ENCODE measurements around the gene PTPRJ.
A peak's percentile ranks its signal among the peaks of the same experiment; 100 is the strongest.
"Not testable (repeated sequence)": the region's sequence is repeated elsewhere in the genome, so short reads cannot be mapped to it uniquely, and the experiment has no call there.

PTPRJ gene

DNA sequence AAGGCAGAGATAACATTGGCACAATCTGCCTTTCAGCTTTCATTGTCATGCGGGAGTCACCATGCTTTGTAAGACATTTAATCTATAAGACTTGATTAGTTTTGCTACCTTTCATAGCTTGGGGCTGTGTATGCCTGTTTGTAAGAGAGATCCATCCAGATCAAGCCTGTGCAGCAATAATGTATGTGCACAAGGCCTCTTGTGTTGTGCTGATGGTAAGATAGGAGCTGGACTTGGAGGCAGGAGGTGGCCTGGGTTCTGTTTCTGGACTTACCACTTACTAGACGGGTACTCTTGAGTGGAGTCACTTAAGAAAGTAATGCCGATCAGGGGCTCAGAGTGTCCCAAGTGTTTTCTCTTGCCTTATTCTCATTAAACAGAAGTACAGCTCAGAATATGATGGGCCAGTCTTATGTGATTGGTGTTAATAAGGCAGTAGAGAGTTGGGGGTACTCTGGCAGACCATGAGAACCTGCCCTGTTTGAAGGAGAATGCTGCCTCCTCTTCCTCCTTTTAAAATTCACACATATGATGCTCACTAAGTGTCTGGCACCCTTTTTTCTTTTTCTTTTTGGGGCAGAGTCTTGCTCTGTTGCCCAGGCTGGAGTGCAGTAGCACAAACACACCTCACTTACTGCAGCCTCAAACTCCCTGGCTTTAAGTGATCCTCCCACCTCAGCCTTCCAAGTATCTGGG, 30.9 kb downstream of the PTPRJ start:
- intact Hi-C loops (cut with DNase I), result no loop called here
- DNase-seq, result no peak

DNA sequence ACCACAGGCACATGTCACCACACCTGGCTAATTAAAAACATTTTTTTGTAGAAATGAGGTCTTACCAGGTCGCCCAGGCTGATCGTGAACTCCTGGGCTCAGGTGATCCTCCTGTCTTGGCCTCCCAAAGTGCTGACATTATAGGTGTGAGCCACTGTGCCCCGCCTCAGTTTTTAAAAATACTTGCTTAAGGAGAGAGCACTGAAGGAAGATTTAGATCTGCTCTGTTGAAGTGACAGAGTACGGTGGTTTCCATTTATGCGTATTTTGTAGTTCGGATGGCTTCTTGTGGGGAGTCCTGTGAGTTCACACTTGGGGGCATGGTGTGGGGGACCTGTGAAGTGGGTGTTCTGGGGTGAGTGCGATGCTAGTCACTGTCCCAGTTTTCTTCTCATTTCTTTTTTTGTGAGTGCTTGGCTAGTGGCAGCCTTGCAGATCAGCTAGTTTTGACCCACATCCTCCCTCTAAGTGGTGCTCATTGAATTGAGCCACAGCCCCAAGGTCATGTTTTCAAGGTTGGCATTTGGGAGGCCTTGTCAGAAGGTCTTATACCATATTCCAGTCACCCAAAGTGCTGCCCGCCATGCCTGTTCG, 31.5 kb downstream of the PTPRJ start:
- intact Hi-C loops (cut with DNase I), result no loop called here
- DNase-seq, result no peak

DNA sequence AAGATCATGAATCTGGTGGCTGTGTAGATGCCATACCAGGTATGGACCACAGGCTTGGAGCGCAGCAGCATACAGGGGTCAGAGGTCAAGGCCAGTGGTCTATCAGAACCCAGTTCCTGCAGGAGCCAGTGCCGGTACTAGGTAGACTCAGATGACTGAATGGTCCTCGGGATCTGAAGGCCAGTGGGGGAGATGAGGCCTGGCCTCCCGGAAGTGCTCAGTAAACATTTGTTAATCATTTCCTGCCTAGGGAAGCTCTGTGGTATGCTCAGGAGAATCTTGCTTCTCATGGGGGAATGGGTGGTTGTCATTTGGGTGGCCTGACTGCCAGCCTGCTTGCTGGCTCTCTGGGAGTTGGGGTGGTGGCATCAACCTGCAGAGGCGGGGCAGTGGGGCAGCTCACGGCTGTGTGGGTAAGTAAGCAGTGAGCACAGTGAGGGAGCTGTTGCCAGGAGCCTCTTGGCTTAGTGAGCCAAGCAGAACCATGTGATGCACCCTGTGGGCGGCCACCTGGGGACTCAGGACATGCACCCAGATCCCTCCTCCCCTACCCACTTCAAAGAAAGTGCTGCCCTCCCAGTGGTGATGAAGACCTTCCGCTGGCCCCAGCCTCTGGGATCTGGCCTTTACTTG, 33.0 kb downstream of the PTPRJ start:
- intact Hi-C loops (cut with DNase I), result no loop called here
- DNase-seq, result no peak

DNA sequence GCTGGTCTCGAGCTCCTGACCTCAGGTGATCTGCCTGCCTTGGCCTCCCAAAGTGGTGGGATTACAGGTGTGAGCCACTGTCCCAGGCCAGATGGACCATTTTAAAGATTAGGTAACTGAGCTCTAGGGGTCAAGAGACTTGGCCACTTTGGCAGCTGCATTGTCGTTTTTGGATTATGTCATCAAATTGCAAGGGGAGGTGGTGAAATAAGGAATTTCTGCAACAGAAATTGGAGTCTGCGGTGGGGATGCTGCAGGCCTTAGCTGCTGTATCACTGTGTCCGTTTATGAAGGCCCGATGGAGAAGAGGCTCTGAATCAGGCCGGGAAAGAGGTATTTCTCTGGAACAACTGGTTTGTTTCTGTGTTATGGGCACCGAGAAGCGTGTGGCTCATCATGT, 34.6 kb downstream of the PTPRJ start:
- intact Hi-C loops (cut with DNase I), result no loop called here
- DNase-seq, result no peak

GRCh38 chr11:48017105-48017830, 36.9 kb downstream of the PTPRJ start:
- no peak for DNase-seq
- intact Hi-C loops (cut with DNase I), result no loop called here

GRCh38 chr11:48017831-48018527, 37.6 kb downstream of the PTPRJ start:
- DNase-seq, result no peak
- intact Hi-C loops (cut with DNase I), result no loop called here

DNA sequence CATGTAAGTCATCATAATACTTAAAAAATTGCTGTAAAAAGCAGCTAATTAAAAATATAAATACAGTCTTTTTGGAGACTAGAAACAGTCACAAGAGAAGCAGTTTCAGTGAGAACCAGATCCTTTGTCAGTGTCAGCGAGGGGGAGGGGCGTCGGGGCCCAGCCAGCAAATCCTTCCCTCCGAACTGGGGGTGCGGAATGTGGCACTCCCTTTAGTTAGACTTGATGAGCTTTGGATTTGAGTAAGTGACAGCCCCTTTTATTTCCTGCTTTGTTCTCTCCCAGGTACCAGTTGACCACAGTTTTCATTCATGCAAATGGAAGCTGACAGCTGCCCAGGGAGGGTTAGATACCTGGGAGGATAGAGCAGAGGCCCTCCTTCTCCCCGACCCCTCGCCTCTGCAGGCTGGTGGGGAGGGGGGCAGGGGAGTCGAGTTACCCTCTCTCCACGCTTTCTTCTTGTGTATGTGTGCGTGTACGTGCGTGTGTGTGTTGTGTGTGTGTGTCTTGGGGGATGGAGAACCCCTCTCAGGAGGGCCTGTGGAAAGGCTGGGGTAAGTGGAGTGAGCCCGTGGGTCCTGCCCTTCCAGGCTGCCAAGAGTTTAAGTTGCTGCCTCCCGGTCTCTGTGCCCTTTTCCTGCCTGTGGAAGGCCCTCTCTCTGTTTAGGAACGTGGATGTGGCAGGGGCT, 38.3 kb downstream of the PTPRJ start:
- peak in 20 of 42 donors; percentile 22 to 73 (median 50) for DNase-seq
- intact Hi-C loops (cut with DNase I), result no loop called here

DNA sequence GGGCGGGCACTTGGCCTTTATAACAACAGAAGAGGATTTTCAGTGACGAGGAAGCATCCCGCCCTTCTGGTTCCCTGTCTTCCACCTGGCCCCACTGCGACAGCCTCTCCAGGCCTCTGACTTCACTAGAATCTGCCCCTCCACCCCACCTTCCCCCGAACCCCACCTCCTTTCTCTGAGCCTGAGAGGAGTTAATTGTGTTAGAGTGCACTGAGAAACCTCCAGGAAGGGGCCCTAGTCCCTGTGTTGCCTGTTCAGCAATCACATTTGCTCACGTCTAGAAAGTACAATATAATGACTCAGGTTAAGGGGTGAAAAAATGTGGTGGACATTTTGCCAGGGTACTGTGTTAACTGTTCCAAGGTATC, 38.8 kb downstream of the PTPRJ start:
- intact Hi-C loops (cut with DNase I), result no loop called here
- no peak for DNase-seq

DNA sequence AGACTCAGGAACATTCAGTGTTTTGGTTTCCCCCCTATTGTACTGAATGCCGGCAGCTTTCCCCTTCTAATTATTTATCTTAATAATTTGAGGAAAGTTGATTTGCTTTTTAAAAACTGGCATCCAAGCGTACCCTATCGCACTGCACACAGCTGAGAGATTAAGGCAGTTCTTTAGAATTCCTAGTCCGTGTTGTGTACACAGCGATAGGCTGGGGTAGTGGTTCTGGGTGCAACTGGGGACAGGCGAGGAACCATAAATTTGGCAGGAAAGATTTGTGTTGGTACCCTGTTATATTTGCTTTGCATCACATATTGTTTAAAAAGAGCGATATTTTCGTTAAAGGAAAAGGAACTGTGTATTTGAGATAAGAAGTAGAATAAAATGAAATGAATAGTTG, 39.2 kb downstream of the PTPRJ start:
- DNase-seq, result no peak
- intact Hi-C loops (cut with DNase I), result no loop called here

DNA sequence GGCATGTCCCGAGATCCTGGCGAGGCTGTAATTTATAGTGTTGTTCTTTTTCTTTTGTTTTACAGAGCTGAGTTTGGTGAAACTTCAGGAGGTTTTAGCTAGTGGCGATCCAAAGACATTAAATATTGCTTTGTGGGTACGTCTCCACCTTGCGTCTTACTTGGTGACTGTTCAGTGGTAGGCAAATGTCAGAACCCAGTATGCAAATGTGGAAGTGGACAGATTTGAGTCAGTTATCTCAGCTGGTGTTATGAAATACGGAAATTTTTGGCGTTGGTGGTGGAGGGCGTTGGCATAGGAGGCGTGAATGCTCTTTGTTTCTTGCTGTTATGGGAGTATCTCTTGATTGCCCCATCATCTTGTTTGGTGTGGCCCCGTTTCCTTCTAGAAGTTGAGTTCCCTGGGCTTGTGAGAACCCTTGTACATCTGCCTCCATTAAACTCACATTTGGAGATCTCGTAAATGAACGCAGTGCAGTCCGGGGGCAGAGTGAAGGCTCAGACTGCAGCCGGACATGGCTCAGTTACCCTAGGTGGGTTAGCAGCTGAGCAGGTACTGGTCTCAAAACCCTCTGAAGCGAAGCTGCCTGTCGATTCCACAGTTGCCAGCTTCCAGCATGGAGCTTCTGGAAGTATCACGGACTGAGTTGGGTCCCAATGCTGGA, 39.9 kb downstream of the PTPRJ start:
- intact Hi-C loops (cut with DNase I), result no loop called here

DNA sequence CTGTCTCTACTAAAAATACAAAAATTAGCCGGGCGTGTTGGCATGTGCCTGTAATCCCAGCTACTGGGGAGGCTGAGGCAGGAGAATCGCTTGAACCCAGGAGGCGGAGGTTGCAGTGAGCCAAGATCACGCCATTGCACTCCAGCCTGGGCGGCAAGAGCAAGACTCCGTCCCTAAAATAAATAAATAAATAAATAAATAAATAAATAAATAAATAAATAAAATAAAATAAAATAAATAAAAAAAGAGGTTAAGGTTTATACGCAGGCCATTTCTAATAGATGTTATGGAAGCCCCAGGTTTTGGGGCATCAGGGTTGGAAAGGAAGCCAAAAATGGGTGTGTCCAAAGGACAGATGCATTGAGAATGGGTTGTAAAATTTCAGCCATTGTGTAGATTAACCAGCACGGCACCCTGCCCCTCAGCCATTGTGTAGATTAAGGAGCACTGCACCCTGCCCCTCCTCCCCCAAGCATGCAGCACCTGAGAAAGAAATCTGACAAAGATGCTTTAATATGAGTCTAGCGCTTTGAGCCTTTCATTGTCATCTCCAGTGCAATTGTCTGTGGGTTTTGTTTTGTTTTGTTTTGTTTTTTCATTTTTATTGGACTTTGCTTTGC, 41.0 kb downstream of the PTPRJ start:
- DNase-seq; intact Hi-C loops (cut with DNase I): not testable (repeated sequence)

More for the DNA sequence above, 39.9 kb downstream of the PTPRJ start:
- DNase-seq, result no peak

DNA sequence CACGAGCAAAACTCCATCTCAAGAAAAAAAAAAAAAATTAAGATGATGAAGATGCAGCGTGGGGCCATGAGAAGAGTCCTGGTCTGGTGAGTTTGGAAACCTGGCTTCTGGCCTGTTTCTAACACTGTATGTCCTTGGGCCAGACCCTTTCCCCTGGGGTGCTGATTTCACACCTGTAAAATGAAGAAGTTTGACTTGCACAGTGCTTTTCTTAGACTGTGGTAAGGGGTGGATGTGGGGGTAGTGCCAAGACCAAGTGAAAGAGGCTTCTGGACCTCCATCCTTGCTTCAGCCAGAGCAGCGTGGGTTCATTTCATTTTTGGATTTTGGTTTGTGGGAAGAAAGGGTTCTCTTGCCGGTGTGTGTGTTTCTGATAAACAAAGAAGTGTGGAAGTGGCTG, 42.1 kb downstream of the PTPRJ start:
- no peak for DNase-seq
- intact Hi-C loops (cut with DNase I), result no loop called here

DNA sequence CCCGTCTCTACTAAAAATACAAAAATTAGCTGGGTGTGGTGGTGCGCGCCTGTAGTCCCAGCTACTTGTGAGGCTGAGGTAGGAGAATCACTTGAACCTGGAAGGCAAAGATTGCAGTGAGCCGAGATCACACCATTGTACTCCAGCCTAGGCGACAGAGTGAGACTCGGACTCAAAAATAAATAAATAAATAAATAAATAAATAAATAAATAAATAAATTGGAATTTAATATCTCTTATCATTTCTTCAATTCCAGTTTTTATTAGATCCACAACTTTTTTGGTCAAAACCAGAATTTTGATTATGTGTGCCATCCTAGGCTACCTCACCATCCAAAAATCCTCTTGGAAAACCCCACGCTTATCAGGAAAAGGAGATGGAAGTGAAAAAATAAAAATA, 43.2 kb downstream of the PTPRJ start:
- intact Hi-C loops (cut with DNase I); DNase-seq: not testable (repeated sequence)

DNA sequence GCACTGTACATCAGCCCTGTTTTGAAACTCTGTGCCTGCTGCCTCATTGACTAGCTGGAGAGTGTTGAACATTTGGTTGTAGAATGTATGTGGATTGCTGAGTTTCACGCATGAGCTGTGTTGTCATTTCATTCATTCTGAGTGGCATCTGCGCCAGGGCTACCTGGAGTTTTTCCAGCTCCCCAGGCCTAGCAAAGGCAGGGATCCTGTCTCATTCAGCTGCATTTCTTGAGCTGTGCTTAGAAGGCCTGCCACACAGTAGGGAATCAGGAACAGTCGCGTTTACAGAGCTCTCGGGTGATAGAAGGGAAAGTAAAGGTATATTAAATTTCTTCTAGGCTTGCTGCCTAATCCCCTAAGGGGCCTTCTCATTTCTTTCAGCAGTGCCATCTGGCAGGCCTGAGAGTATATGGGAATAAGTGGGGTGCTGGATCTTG, 44.3 kb downstream of the PTPRJ start:
- peak in 4 of 42 donors; percentile 28 to 69 (median 42) for DNase-seq
- intact Hi-C loops (cut with DNase I), result no loop called here

DNA sequence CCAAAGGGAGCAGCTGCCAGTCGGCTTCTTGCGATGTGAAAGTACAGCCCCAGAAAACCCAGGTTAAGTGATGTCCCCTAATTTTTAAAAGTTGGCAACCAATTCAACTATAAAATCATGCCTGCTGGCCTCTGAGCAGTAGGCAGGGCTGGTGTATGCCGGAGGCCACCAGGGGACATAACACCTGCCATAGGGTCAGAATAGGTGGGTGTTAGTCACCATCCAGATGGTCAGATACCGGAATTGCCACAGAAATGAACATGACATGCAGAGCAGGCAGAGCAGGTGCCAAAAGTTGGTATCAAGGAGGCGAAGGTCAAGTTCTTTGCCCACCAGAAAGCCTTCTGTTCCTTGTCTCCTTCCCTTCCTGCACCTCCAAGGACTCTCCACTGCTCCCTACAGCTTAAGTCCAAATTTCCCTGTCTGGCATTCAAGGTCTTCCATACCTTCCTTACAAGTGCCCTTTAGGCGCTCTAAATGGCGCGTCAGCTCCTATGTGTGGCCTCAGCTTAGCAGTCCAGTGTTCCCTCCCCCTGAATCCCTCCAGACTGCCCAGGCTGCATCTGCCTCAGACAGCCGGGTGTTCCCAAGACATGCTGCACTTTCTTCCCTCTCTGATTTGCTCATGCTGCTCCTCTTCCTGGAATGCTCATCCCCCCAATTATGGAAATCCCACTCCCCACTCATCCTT, 45.1 kb downstream of the PTPRJ start:
- intact Hi-C loops (cut with DNase I), result no loop called here
- DNase-seq, result no peak

DNA sequence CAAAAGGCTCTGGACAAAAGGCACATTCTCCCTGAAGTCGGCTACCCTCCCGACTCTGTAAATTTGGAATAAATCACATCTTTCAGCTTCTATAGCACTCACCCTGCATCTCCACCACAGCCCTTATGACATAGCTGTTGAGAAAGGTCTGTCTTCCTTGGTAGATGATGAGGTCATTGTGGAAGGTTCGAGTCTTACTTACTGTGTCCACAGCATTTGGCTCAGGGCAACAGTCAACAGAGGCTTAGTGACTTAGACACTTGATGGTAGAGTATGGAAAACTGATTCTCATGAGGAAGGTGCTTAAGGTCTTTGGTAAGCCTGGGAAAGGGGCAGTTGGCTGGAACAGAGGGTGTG, 45.6 kb downstream of the PTPRJ start:
- DNase-seq, result no peak
- intact Hi-C loops (cut with DNase I), result no loop called here

DNA sequence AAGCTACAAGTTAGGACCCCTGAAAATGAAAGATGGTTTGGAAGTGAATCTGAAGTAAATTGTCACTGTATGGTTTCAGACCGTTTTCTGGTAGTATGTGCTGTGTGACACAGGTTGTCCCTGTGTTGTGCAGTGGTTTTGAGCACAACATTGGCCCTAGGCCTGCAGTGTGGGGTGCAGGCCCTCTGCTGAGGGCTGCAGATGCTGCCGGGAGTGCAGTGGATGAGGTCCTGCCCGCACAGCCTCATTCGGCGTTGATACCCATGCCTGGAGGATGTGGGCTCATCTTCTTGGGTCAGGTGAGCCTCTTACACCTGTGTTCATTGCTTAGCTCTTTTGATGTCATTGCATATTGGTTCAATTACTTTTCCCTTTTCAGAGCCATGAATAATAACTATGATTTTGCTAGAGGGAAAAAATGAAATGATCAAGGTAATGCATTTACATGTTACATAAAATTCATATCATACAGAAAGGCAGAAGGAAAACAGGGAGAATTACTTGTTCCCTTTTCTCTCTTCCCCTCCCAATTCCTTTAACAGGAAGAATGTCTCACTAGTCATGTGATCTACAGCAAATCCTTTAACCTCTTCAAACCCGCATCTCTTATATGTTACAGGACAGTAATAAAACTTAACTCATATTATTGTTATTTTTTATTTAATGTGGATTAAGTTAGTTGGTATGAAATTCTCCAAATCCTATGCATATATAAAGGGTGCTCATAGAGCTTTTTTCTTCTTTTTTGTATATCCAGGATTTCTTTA, 48.7 kb downstream of the PTPRJ start:
- DNase-seq, result peak in 2 of 42 donors; percentile 30 to 32
- intact Hi-C loops (cut with DNase I), result no loop called here
